ENCODE results near the gene LBR.

Gene LBR

GRCh38 chr1:225378880-225379279 lies 49.0 kb downstream of the LBR start (continued):
- TF ChIP-seq ZNF148 (tag by site-specific recombination; IDR thresholded peaks at IDR 0.05; ENCODE audit: borderline replicate concordance) = no peak
- 0 out of 2 replicates have a peak, but pooled peaks have one; percentile 71 for TF ChIP-seq ZNF184 (tag by site-specific recombination; IDR thresholded peaks at IDR 0.05)
- TF ChIP-seq ZXDB (tag by site-specific recombination; IDR thresholded peaks at IDR 0.05) = peak; percentile 52; the same call in 1 of the 2 replicates
- TF ChIP-seq ZBTB48 (tag by site-specific recombination; IDR thresholded peaks at IDR 0.05) = no peak; the same call in 1 of the 2 replicates
- TF ChIP-seq ZNF621 (tag by site-specific recombination; IDR thresholded peaks at IDR 0.05) = no peak
- no peak for TF ChIP-seq ZNF571 (tag by site-specific recombination; IDR thresholded peaks at IDR 0.05)
- TF ChIP-seq CTCF (tag by site-specific recombination; IDR thresholded peaks at IDR 0.05) = no peak
- TF ChIP-seq ZIC2 (tag by site-specific recombination; IDR thresholded peaks at IDR 0.05) = peak; percentile 85
- TF ChIP-seq IKZF3 (tag by site-specific recombination; IDR thresholded peaks at IDR 0.05) = peak; percentile 81
- TF ChIP-seq ZBTB49 (tag by site-specific recombination; IDR thresholded peaks at IDR 0.05; ENCODE audit: low read depth) = no peak
- TF ChIP-seq PBX3 (CRISPR knock-in tag; IDR thresholded peaks at IDR 0.05) = no peak
- no peak for TF ChIP-seq ZNF292 (tag by site-specific recombination; IDR thresholded peaks at IDR 0.05; ENCODE audit: borderline replicate concordance, low read depth)
- TF ChIP-seq, protein P1, sequence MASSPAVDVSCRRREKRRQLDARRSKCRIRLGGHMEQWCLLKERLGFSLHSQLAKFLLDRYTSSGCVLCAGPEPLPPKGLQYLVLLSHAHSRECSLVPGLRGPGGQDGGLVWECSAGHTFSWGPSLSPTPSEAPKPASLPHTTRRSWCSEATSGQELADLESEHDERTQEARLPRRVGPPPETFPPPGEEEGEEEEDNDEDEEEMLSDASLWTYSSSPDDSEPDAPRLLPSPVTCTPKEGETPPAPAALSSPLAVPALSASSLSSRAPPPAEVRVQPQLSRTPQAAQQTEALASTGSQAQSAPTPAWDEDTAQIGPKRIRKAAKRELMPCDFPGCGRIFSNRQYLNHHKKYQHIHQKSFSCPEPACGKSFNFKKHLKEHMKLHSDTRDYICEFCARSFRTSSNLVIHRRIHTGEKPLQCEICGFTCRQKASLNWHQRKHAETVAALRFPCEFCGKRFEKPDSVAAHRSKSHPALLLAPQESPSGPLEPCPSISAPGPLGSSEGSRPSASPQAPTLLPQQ (tag by site-specific recombination; IDR thresholded peaks at IDR 0.05) = peak; percentile 71; the same call in 1 of the 2 replicates
- TF ChIP-seq ZNF791 (tag by site-specific recombination; IDR thresholded peaks at IDR 0.05) = no peak
- no peak for TF ChIP-seq ZNF10 (tag by site-specific recombination; IDR thresholded peaks at IDR 0.05)
- peak; percentile 46; the same call in 1 of the 2 replicates for TF ChIP-seq ZNF610 (tag by site-specific recombination; IDR thresholded peaks at IDR 0.05; ENCODE audit: borderline replicate concordance)
- TF ChIP-seq ZNF626 (tag by site-specific recombination; IDR thresholded peaks at IDR 0.05) = no peak
- no peak for TF ChIP-seq REST (tag by site-specific recombination; IDR thresholded peaks at IDR 0.05)
- TF ChIP-seq ZNF677 (tag by site-specific recombination; IDR thresholded peaks at IDR 0.05) = no peak
- TF ChIP-seq ZNF48 (tag by site-specific recombination; IDR thresholded peaks at IDR 0.05) = no peak
- TF ChIP-seq ZBTB44 (tag by site-specific recombination; IDR thresholded peaks at IDR 0.05) = peak; percentile 88
- no peak for TF ChIP-seq ZSCAN16 (tag by site-specific recombination; IDR thresholded peaks at IDR 0.05)
- TF ChIP-seq KLF7 (tag by site-specific recombination; IDR thresholded peaks at IDR 0.05; ENCODE audit: borderline replicate concordance) = no peak
- TF ChIP-seq ZNF704 (tag by site-specific recombination; IDR thresholded peaks at IDR 0.05) = no peak

Data from HEK293 (cell line).